Nasal cavity respiratory epithelium epithelial cell of viscerocranial mucosa (primary cell): ENCODE measurements around the gene MRPL57. TPM values are rescaled to one million over a fixed set of nuclear protein-coding genes. Genes with fewer than 3 reads are reported as not detected.

Source experiments
- total RNA-seq: library from RNA; depleted of rRNA; stranded (reverse); fragments of >200 nt; gene quantifications from 2 replicates; pipeline ENCODE4 v1.2.3, GENCODE V29; 2014

Gene MRPL57
- 16.0 and 29.7 TPM in 2 replicates for total RNA-seq

DNA sequence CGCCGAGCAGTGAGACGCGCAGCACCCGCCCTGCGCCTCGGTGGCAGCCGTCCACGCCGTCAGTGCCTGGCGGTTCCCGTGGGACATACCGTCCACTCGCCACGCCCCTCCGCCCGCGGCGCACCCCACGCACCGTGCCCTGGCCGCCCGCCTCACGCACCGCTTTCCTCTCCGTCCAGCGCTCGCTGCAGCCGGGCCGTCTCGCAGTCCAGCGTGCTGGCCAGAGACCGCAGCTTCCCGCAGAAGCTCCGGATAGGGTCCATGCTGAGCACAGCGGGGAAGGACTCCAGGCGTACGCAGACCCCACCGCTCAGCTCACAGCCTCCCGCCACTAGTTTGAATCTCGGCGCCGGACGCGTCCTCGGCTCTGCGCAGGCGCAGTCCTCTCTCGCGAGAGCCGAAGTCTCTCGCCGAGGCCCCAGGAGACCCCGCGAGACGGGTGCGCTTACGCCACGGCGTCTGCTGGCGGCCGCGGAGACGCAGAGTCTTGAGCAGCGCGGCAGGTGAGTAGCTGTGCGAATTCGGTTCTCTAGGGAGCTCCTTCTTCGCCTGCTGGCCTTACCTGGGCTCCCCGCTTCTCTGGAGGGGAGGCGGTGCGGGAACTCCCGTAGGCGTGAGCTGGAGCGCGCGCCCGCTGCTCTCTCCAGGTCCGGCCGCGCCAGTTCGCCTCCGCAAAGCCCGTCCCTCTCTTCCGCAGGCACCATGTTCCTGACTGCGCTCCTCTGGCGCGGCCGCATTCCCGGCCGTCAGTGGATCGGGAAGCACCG is at the start of gene MRPL57, which contains the start of gene SKA3:
MRPL57 (plus strand) TSS at position 444 of the 767 bp plus-strand sequence; CDS start at position 703, 259 bp downstream.
SKA3 (minus strand) TSS at position 338 of the 767 bp plus-strand sequence; CDS start at position 263, 75 bp downstream.

Other genes starting within 250 kb of the MRPL57 start
- gene LATS2, start 115.1 kb upstream of the MRPL57 start, total RNA-seq: 8.9 and 14.2 TPM in 2 replicates
- gene SAP18, start 36.5 kb upstream of the MRPL57 start, total RNA-seq: 35.9 and 38.3 TPM in 2 replicates
- 1.7 and 2.7 TPM in 2 replicates for gene SKA3, start 106 bp upstream of the MRPL57 start, total RNA-seq